HFF-Myc (cell line): Measurements from ENCODE around the gene FAIM.

Experiments
- DNase-seq: peaks from one replicate; pipeline ENCODE4 v3.0.0-alpha.2; 2011; ENCODE audit warnings: low read depth; ENCODE audit errors: extremely low read depth
- H3K4me3 ChIP-seq: replicated peaks from 2 replicates; pipeline ENCODE4 v1.5.1; 2011; ENCODE audit warnings: low read depth, mild to moderate bottlenecking, control low read depth, low read length
- TF ChIP-seq, protein P1 (sequence below): IDR thresholded peaks from 2 replicates; pipeline ENCODE4 v1.5.1; 2012; ENCODE audit warnings: mild to moderate bottlenecking, low read depth, low read length, control low read depth; ENCODE audit errors: missing control alignments

The FAIM gene

DNA sequence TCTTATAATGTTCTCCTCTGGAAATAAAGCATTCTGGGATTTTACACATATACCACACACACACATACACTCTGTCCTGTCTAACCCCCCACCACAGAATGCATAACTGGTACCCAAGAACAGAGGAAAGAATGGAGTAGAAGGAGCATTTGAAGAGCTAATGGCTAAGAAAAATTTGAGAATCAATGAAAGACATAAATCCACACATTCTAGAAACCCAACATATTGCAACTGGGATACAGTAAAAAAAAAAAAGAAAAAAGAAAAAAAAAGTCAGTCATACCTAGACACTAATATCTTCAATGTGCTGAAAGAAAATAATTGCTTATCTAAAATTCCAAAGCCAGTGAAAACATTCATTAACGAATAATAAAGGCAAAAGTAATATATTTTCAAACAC is 35.4 kb upstream of the FAIM start:
- H3K4me3 ChIP-seq = no peak overlapping the region
- no peak for DNase-seq
- TF ChIP-seq, protein P1, sequence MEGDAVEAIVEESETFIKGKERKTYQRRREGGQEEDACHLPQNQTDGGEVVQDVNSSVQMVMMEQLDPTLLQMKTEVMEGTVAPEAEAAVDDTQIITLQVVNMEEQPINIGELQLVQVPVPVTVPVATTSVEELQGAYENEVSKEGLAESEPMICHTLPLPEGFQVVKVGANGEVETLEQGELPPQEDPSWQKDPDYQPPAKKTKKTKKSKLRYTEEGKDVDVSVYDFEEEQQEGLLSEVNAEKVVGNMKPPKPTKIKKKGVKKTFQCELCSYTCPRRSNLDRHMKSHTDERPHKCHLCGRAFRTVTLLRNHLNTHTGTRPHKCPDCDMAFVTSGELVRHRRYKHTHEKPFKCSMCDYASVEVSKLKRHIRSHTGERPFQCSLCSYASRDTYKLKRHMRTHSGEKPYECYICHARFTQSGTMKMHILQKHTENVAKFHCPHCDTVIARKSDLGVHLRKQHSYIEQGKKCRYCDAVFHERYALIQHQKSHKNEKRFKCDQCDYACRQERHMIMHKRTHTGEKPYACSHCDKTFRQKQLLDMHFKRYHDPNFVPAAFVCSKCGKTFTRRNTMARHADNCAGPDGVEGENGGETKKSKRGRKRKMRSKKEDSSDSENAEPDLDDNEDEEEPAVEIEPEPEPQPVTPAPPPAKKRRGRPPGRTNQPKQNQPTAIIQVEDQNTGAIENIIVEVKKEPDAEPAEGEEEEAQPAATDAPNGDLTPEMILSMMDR = no peak

DNA sequence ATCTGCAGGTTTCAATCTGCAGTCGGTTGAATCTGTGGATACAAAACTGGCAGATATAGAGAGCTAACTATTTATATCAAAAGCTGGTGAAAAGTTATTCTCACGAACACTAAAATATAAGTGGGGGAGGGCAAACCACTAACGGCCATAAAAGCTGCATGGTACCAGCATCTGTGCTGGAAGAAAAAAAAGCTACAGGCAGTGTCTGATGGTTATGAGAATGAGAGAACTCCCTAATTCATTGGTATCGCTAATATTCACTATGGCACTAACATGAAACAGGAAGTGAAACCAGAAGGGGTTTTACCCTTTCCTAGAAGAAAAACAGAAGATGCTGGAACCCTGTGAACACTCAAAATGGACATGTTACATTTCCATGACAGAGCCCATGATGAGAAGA is 30.4 kb upstream of the FAIM start:
- no peak for DNase-seq
- H3K4me3 ChIP-seq = no peak overlapping the region
- TF ChIP-seq, protein P1 = no peak

DNA sequence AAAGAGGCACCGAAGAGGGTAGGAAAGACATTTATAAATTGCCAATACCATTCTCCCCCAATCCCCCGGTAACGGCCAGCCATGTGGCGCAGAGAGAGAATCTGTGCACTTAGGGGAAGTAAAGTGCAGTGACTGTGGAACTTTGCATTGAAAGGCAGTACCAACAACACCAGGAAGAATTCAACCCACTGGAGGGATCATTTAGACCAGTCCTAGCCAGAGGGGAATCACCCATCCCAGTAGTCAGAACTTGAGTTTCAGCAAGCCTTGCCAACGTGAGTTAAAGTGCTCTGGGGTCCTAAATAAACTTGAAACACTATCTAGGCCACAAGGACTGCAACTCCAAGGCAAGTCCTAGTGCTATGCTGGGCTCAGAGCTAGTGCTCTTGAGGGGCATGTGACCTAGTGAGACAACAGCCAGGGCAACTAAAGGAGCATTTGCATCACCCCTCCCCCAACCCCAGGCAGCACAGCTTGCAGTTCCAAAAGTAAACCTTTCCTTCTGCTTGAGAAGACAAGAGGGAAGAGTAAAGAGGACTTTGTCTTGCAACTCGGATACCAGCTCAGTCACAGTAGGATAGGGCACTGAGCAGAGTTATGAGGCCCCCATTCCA is 29.5 kb upstream of the FAIM start:
- no peak overlapping the region for H3K4me3 ChIP-seq
- TF ChIP-seq, protein P1 = no peak
- DNase-seq = no peak

DNA sequence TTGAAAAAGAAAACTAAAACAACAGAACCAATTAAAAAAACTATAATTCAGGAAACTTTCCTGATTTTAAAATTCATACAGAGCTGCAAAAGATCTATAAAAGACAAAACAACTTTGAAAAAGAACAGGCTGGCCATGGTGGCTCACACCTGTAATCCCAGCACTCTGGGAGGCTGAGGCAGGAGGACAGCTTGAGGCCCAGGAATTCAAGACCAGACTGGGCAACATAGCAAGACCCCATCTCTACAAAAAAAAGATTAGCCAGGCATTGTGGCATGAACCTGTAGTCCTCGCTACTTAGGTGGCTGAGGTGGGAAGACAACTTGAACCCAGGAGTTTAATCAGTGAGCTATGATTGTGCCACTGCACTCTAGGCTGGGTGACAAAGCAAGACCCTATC is 21.2 kb upstream of the FAIM start:
- DNase-seq = no peak
- H3K4me3 ChIP-seq = no peak overlapping the region
- TF ChIP-seq, protein P1 = no peak

DNA sequence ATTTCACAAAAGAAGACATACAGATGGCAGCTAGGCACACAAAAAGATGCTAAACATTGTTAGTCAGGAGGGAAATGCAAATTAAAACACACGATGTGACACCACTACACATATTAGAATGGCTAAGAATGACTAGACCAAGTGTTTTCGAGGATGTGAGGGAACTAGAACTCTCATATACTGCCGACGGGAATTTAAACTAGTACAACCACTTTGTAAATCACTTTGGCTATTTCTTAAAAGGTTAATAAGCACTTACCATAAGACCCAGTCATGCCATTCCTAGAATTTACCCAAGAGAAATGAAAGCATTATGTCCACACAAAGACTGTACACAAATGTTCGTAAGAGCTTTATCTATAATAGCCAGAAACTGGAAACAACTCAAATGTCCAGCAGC is 20.1 kb upstream of the FAIM start:
- DNase-seq = no peak
- no peak overlapping the region for H3K4me3 ChIP-seq
- TF ChIP-seq, protein P1 = no peak

DNA sequence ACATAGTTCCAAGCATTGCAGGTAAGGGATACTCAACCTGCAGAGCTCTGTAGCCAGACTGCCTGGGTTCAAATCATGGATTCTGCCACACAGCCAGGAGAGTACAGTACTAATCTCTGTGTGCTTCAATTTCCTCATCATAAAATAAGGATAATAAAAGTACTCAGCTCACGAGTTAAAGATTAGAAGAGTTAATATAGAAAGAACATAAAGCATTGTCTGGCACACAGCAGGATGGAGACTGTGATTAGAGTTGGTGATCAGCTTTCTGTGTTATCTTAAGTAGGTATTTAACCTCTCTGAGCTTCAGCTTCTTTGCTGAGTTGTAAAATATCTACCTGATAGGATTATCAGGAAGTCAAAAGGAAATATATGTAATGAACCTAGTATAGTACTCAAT is 17.2 kb upstream of the FAIM start:
- no peak for DNase-seq
- TF ChIP-seq, protein P1 = no peak
- H3K4me3 ChIP-seq = no peak overlapping the region
